Measurements from ENCODE around the gene SLC45A2. TPM values are rescaled to one million over a fixed set of nuclear protein-coding genes. Genes with fewer than 3 reads are reported as not detected.

SLC45A2 gene
- total and polyA plus RNA-seq, 8 donors: 0.08 to 0.26 (median 0.19) TPM; not detected in 4

GRCh38 chr5:33999978-34000377, 15.5 kb upstream of the SLC45A2 start:
- H3K4me1 ChIP-seq: peaks cover 5 to 9% (median 6%) of the 10 kb centered on the region in 3 donors
- ATAC-seq (no peak), FAIRE-seq (no peak), DNase-seq (no peak)
- no peaks in the 10 kb centered on the region for H3K36me3 ChIP-seq
- no peaks in the 10 kb centered on the region for H3K27me3 ChIP-seq
- WGBS, 2 donors: 93 to 94% methylated on average over 4 of the region's 4 CpGs
- intact Hi-C loops (cut with DNase I): loop anchor here in 1 of 3 donors (10.0 kb wide), 1 partner anchor 465 kb away; no protein-coding TSS in a partner anchor
- no peak for TF ChIP-seq CTCF (IDR thresholded peaks at IDR 0.05)
- H3K9me3 ChIP-seq: no peaks in the 10 kb centered on the region
- H3K4me3 ChIP-seq: no peak overlapping the region
- no peak overlapping the region for H3K27ac ChIP-seq

- ATAC-seq (peak; percentile 72 to 87 (median 82)), FAIRE-seq (peak; percentile 78), DNase-seq (peak; percentile 28 to 79 (median 64))
- Histone ChIP-seq H3K36me3 (no peaks in the 10 kb centered on the region), H3K4me1 (peaks cover 5 to 9% (median 6%) of the 10 kb centered on the region in 3 donors), H3K4me3 (no peak overlapping the region), H3K27me3 (no peaks in the 10 kb centered on the region), H3K9me3 (no peaks in the 10 kb centered on the region), H3K27ac (no peak overlapping the region)
- intact Hi-C loops (cut with DNase I): no loop called here
- peak in 3 of 4 donors; percentile 34 to 53 (median 42) for TF ChIP-seq CTCF (IDR thresholded peaks at IDR 0.05)
- WGBS, 2 donors: 28 to 36% methylated on average over 6 of the region's 6 CpGs
Measured at GRCh38 chr5:33997331-33997983, 13.0 kb upstream of the SLC45A2 start.

GRCh38 chr5:33995865-33996264, 11.4 kb upstream of the SLC45A2 start:
- Histone ChIP-seq H3K27ac (no peak overlapping the region), H3K9me3 (no peaks in the 10 kb centered on the region), H3K27me3 (no peaks in the 10 kb centered on the region), H3K4me1 (peaks cover 2 to 9% (median 6%) of the 10 kb centered on the region in 3 donors), H3K36me3 (no peaks in the 10 kb centered on the region), H3K4me3 (no peak overlapping the region)
- FAIRE-seq (no peak), ATAC-seq (no peak), DNase-seq (no peak)
- TF ChIP-seq CTCF (IDR thresholded peaks at IDR 0.05): no peak
- intact Hi-C loops (cut with DNase I): no loop called here
- WGBS, 2 donors: 37 to 57% methylated on average over 2 of the region's 2 CpGs

- Histone ChIP-seq H3K36me3 (no peaks in the 10 kb centered on the region), H3K27ac (no peak overlapping the region), H3K9me3 (no peaks in the 10 kb centered on the region), H3K27me3 (no peaks in the 10 kb centered on the region), H3K4me3 (no peak overlapping the region), H3K4me1 (peaks cover 0 to 9% (median 6%) of the 10 kb centered on the region in 3 donors)
- DNase-seq (no peak), FAIRE-seq (no peak), ATAC-seq (no peak)
- WGBS, 2 donors: 71 to 84% methylated on average over 1 of the region's 1 CpG
- TF ChIP-seq CTCF (IDR thresholded peaks at IDR 0.05): no peak
- intact Hi-C loops (cut with DNase I): no loop called here
Measured at GRCh38 chr5:33994845-33995244, 10.4 kb upstream of the SLC45A2 start.

GRCh38 chr5:33992864-33993263, 8.4 kb upstream of the SLC45A2 start:
- 90% methylated on average over 2 of the region's 2 CpGs for WGBS, 2 donors
- ATAC-seq: no peak
- no peak overlapping the region for H3K4me3 ChIP-seq
- intact Hi-C loops (cut with DNase I): no loop called here
- DNase-seq: no peak
- FAIRE-seq: no peak
- H3K4me1 ChIP-seq: peaks cover 0 to 9% (median 6%) of the 10 kb centered on the region in 3 donors
- peaks cover 0 to 12% (median 6%) of the 10 kb centered on the region in 3 donors for H3K36me3 ChIP-seq
- no peaks in the 10 kb centered on the region for H3K27me3 ChIP-seq
- TF ChIP-seq CTCF (IDR thresholded peaks at IDR 0.05): no peak
- H3K9me3 ChIP-seq: no peaks in the 10 kb centered on the region
- H3K27ac ChIP-seq: no peak overlapping the region
